ENCODE data around the gene TEX51.

DNA sequence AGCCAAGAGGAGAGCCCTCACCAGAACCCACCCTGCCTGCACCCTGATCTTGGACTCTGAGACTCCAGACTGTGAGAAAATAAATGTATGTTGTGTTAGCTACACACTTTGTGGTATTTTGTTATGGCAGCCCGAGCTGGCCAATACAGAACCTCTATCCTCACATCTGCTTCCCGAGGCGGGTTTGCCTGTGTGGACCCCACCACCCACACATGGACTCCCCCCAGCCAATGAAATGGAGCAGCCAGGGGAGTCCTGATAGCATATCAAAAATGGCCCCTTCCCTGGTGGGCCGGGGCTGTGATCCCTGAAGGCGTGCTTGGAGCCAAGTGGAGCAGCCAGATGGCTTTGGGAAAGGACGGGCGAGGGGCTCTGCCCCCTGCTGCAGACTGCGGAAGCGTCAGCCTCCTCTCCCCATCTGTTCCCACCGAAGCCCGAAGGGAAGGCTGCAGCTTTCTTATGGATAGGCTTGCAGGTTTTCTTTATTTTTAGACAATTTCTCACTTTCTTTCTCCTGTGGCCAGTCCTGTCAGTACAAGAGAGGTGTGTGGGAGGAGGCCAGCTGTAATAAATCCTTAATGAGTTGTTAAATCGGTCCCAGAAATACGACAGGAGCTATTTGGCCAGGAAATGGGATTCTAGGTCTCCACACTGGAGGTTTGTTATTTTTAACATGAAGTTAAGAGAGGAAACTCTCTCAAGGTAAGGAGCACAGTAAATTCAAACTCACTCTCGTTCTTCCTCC lies 34.4 kb downstream of the TEX51 start:
- TF ChIP-seq, protein P1, sequence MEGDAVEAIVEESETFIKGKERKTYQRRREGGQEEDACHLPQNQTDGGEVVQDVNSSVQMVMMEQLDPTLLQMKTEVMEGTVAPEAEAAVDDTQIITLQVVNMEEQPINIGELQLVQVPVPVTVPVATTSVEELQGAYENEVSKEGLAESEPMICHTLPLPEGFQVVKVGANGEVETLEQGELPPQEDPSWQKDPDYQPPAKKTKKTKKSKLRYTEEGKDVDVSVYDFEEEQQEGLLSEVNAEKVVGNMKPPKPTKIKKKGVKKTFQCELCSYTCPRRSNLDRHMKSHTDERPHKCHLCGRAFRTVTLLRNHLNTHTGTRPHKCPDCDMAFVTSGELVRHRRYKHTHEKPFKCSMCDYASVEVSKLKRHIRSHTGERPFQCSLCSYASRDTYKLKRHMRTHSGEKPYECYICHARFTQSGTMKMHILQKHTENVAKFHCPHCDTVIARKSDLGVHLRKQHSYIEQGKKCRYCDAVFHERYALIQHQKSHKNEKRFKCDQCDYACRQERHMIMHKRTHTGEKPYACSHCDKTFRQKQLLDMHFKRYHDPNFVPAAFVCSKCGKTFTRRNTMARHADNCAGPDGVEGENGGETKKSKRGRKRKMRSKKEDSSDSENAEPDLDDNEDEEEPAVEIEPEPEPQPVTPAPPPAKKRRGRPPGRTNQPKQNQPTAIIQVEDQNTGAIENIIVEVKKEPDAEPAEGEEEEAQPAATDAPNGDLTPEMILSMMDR (IDR thresholded peaks at IDR 0.05), result no peak
- TF ChIP-seq ZFX (IDR thresholded peaks at IDR 0.05; ENCODE audit: borderline replicate concordance), result no peak
